K562 (cell line): ENCODE measurements around the gene KPNA3. TPM values are rescaled to one million over a fixed set of nuclear protein-coding genes. Genes with fewer than 3 reads are reported as not detected.

Source experiments
- ATAC-seq: fragments of 200-7000 bp; cut with Tn5 transposase; 3 replicates; pipeline ENCODE4 v1.9.1; 2020; ENCODE audit warnings: moderate library complexity
- BruUV-seq: library from RNA; stranded (reverse); fragments of 400-500 nt; replicated peaks from 2 replicates; lab custom pipeline; 2021; lab: Mats Ljungman, UMichigan
- CTCF ChIA-PET: fragments of 300-600 bp; formaldehyde crosslinking; extraction: SDS; loops from one replicate; lab custom pipeline; 2021; ENCODE audit warnings: low intra/inter-chr PET ratio; lab: Yijun Ruan, JAX
- POLR2A ChIA-PET: fragments of 300-600, 350-650 bp; sonication (Branson Sonifier 250); formaldehyde crosslinking; extraction: SDS; loops from one replicate; lab custom pipeline; 2021; ENCODE audit warnings: antibody characterized with exemption, inconsistent platforms; lab: Yijun Ruan, JAX
- DNase-seq, 4 experiments: peaks; one replicate each; pipeline versions ENCODE4 v3.0.0 to v3.0.0-alpha.2; 2011 to 2018; ENCODE audit warnings: low spot score in 3 of 4, mixed read lengths in 3 of 4; ENCODE audit errors: extremely low read depth in 1 of 4
- FAIRE-seq: peaks from 2 replicates; lab custom pipeline; 2011; peaks lifted over from hg19 to GRCh38; lab: Jason Lieb, UNC
- H2AFZ ChIP-seq: 2 replicates; pipeline ENCODE4 v1.6.0; 2011; ENCODE audit warnings: low read depth, low read length, control low read depth, inconsistent platforms
- H3K27ac ChIP-seq: fragments of 200-600 bp; 3 replicates; pipeline ENCODE4 v1.8.0; 2011; ENCODE audit warnings: low read depth, mild to moderate bottlenecking, control low read depth, inconsistent platforms, low read length, moderate library complexity, mixed read lengths; ENCODE audit errors: extremely low read depth
- H3K27me3 ChIP-seq, 2 experiments: fragments of 300-600 bp in 1 of 2; 2 replicates in 1 of 2; 3 replicates in 1 of 2; pipeline versions ENCODE4 v1.6.0 to v1.8.0; 2011; ENCODE audit warnings: inconsistent platforms in 2 of 2, low read length in 2 of 2, mild to moderate bottlenecking in 1 of 2, mixed read lengths in 1 of 2, moderate library complexity in 1 of 2; ENCODE audit not compliant: control insufficient read depth in 2 of 2, insufficient read depth in 2 of 2
- H3K36me3 ChIP-seq: fragments of 300-600 bp; 3 replicates; pipeline ENCODE4 v1.8.0; 2011; ENCODE audit warnings: mild to moderate bottlenecking, low read length, inconsistent platforms; ENCODE audit not compliant: control insufficient read depth, insufficient read depth
- H3K4me1 ChIP-seq, 2 experiments: fragments of 200-600 bp in 1 of 2; replicated peaks in 1 of 2; 2 replicates in 1 of 2; 3 replicates in 1 of 2; pipeline versions ENCODE4 v1.5.1 to v1.8.0; 2011; ENCODE audit warnings: inconsistent platforms in 2 of 2, low read length in 2 of 2, mild to moderate bottlenecking in 1 of 2, mixed read lengths in 1 of 2, moderate library complexity in 1 of 2; ENCODE audit not compliant: control insufficient read depth in 2 of 2, insufficient read depth in 2 of 2
- H3K4me2 ChIP-seq: 2 replicates; pipeline ENCODE4 v1.6.1; 2011; ENCODE audit warnings: low read length, control low read depth, inconsistent platforms, mixed read lengths; ENCODE audit not compliant: insufficient read depth
- H3K4me3 ChIP-seq: fragments of 200-600 bp; sonication (generic), shearing (Covaris generic); 2 replicates; pipeline ENCODE4 v1.5.1; 2016; ENCODE audit warnings: control low read depth, inconsistent platforms
- H3K79me2 ChIP-seq: fragments of 200-600 bp; 3 replicates; pipeline ENCODE4 v1.8.0; 2011; ENCODE audit warnings: low read length, inconsistent platforms; ENCODE audit not compliant: control insufficient read depth, insufficient read depth
- H3K9ac ChIP-seq, 2 experiments: 2 replicates each; pipeline versions ENCODE4 v1.6.0 to v1.6.1; 2011; ENCODE audit warnings: low read depth in 2 of 2, low read length in 2 of 2, control low read depth in 1 of 2, inconsistent platforms in 1 of 2, mild to moderate bottlenecking in 1 of 2, mixed read lengths in 1 of 2; ENCODE audit not compliant: insufficient read depth in 1 of 2
- H3K9me1 ChIP-seq: one replicate; pipeline ENCODE4 v1.6.0; 2011; ENCODE audit warnings: inconsistent platforms, mild to moderate bottlenecking, low read length, moderate library complexity; ENCODE audit not compliant: control insufficient read depth, insufficient read depth
- H3K9me3 ChIP-seq: replicated peaks from 2 replicates; pipeline ENCODE4 v1.5.1; 2011; ENCODE audit warnings: low read depth, low read length, inconsistent platforms; ENCODE audit not compliant: control insufficient read depth, insufficient read depth
- H4K20me1 ChIP-seq: replicated peaks from 2 replicates; pipeline ENCODE4 v1.6.1; 2011; ENCODE audit warnings: low read length, inconsistent platforms, mixed read lengths; ENCODE audit not compliant: control insufficient read depth, insufficient read depth
- NR2F6 ChIP-seq: fragments of 450-650 bp; formaldehyde crosslinking; IDR thresholded peaks from 2 replicates; pipeline ENCODE4 v1.4.0; 2020; ENCODE audit warnings: mild to moderate bottlenecking
- RBM22 ChIP-seq: fragments of 200-400 bp; formaldehyde crosslinking; IDR thresholded peaks from 2 replicates; pipeline ENCODE4 v1.6.1; 2018; ENCODE audit warnings: low read length, low read depth; ENCODE audit not compliant: poor library complexity, severe bottlenecking
- ZNF764 ChIP-seq: fragments of 250-450 bp; sonication (Bioruptor Pico); IDR thresholded peaks from 2 replicates; pipeline ENCODE4 v1.4.0; 2020; ENCODE audit warnings: low read depth, mild to moderate bottlenecking, moderate library complexity
- WGBS: fragments of 100-300 bp; shearing (Covaris generic); methylation state at CpG from one replicate; pipeline ENCODE4 v1.1.6; 2016; ENCODE audit warnings: low coverage, mixed read lengths; ENCODE audit not compliant: insufficient coverage; ENCODE audit errors: missing lambda C conversion rate; 5-methylcytosine and 5-hydroxymethylcytosine counted together
- in situ Hi-C: fragments of 300-500 bp; cut with MboI; formaldehyde crosslinking; loops from 4 replicates; pipeline ENCODE4 v1.15.0; 2018; ENCODE audit warnings: inconsistent platforms, mixed read lengths
- intact Hi-C: fragments of 100-400 bp; cut with micrococcal nuclease; formaldehyde crosslinking; loops from 2 replicates; pipeline ENCODE4 v1.14.2; 2022
- polyA plus RNA-seq, 8 experiments: library from polyadenylated mRNA; depleted of rRNA in 4 of 8; stranded (reverse) in 5 of 8; unstranded in 3 of 8; fragments of >200 nt; fragmentation: Nextera tagmentation in 2 of 8; fragmentation: Illumina TruSeq in 1 of 8; extraction: Ambion mirVana in 2 of 8; extraction: Trizol in 1 of 8; gene quantifications; 2 replicates each; pipeline versions ENCODE4 v1.2.1 to v1.2.3, GENCODE V29; 2011 to 2014; ENCODE audit warnings: inconsistent platforms in 1 of 8, missing spikeins in 1 of 8
- total RNA-seq, 7 experiments: library from RNA; depleted of rRNA in 6 of 7; stranded (reverse); fragments of >200 nt in 6 of 7; fragmentation: Illumina TruSeq in 2 of 7; extraction: Trizol in 2 of 7; gene quantifications; 2 replicates each; pipeline versions ENCODE4 v1.2.1 to v1.2.3, GENCODE V29; 2011 to 2021; ENCODE audit warnings: low replicate concordance in 1 of 7
- TF ChIP-seq, protein P1 (sequence below): fragments of 450-650 bp; conservative IDR thresholded peaks from 2 replicates; pipeline ENCODE4 v1.6.1; 2016; ENCODE audit warnings: missing genetic modification characterization, low read depth, mild to moderate bottlenecking, missing compliant biosample characterization, moderate library complexity
- TF ChIP-seq, protein P2 (sequence below), 2 experiments: fragments of 250-450 bp in 1 of 2; fragments of 450-650 bp in 1 of 2; sonication (Bioruptor Pico) in 1 of 2; IDR thresholded peaks; 2 replicates each; pipeline versions ENCODE4 v1.6.1 to v1.8.0; 2016 to 2021; ENCODE audit warnings: mild to moderate bottlenecking in 2 of 2, moderate library complexity in 2 of 2, missing compliant biosample characterization in 1 of 2, missing genetic modification characterization in 1 of 2
- TF ChIP-seq, protein P3 (sequence below): IDR thresholded peaks from 2 replicates; pipeline ENCODE4 v1.6.1; 2016; ENCODE audit warnings: missing genetic modification characterization, missing compliant biosample characterization
- TF ChIP-seq, protein P4 (sequence below): fragments of 250-450 bp; sonication (Bioruptor Pico); IDR thresholded peaks from 2 replicates; pipeline ENCODE4 v1.4.0; 2020; ENCODE audit warnings: mild to moderate bottlenecking, moderate library complexity

Gene KPNA3
- total and polyA plus RNA-seq, 9 of the 15 experiments (the other 6 are each of a cell fraction or from before 2014, with no cell fraction given): 8.5 to 23.4 (median 15.7) TPM

DNA sequence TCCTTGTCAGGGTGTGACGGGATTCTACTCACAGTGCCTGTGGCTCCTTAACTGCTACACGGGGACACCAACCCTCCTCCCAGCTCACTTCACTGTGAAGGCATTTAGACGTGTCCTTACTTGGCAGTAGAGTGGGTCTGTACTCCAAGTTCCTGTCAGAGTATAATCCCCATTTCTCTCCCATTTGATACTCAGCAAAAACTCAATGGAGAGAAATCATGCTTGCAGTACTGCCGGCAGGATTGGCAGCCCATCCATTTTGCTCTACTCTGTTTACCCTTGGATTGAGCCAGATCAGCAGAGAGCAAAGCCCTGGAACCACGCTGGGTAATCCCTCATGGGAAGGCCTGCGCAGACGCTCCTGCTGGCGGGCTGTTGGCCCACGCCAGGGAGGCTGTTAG is 135.2 kb downstream of the KPNA3 start:
- Histone ChIP-seq H3K36me3 (peaks cover 4% of the 10 kb centered on the region; the same call in 1 of the 3 replicates), H4K20me1 (no peaks in the 10 kb centered on the region), H3K9ac (no peak overlapping the region), H3K27ac (no peak overlapping the region), H2AFZ (no peak overlapping the region), H3K9me3 (no peaks in the 10 kb centered on the region), H3K27me3 (no peaks in the 10 kb centered on the region)
- POLR2A ChIA-PET: no interaction called here
- BruUV-seq: no TSS peak
- TF ChIP-seq, protein P1, sequence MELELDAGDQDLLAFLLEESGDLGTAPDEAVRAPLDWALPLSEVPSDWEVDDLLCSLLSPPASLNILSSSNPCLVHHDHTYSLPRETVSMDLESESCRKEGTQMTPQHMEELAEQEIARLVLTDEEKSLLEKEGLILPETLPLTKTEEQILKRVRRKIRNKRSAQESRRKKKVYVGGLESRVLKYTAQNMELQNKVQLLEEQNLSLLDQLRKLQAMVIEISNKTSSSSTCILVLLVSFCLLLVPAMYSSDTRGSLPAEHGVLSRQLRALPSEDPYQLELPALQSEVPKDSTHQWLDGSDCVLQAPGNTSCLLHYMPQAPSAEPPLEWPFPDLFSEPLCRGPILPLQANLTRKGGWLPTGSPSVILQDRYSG (tag): no peak
- TF ChIP-seq NR2F6 (CRISPR knock-in tag) (no peak), ZNF764 (CRISPR knock-in tag) (no peak), RBM22 (no peak)
- TF ChIP-seq, protein P2, sequence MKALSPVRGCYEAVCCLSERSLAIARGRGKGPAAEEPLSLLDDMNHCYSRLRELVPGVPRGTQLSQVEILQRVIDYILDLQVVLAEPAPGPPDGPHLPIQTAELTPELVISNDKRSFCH (CRISPR knock-in tag; IDR thresholded peaks at IDR 0.05): no peak
- TF ChIP-seq, protein P2 (tag; IDR thresholded peaks at IDR 0.05): no peak
- TF ChIP-seq, protein P3, sequence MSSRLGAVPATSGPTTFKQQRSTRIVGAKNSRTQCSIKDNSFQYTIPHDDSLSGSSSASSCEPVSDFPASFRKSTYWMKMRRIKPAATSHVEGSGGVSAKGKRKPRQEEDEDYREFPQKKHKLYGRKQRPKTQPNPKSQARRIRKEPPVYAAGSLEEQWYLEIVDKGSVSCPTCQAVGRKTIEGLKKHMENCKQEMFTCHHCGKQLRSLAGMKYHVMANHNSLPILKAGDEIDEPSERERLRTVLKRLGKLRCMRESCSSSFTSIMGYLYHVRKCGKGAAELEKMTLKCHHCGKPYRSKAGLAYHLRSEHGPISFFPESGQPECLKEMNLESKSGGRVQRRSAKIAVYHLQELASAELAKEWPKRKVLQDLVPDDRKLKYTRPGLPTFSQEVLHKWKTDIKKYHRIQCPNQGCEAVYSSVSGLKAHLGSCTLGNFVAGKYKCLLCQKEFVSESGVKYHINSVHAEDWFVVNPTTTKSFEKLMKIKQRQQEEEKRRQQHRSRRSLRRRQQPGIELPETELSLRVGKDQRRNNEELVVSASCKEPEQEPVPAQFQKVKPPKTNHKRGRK (tag): no peak
- TF ChIP-seq, protein P4, sequence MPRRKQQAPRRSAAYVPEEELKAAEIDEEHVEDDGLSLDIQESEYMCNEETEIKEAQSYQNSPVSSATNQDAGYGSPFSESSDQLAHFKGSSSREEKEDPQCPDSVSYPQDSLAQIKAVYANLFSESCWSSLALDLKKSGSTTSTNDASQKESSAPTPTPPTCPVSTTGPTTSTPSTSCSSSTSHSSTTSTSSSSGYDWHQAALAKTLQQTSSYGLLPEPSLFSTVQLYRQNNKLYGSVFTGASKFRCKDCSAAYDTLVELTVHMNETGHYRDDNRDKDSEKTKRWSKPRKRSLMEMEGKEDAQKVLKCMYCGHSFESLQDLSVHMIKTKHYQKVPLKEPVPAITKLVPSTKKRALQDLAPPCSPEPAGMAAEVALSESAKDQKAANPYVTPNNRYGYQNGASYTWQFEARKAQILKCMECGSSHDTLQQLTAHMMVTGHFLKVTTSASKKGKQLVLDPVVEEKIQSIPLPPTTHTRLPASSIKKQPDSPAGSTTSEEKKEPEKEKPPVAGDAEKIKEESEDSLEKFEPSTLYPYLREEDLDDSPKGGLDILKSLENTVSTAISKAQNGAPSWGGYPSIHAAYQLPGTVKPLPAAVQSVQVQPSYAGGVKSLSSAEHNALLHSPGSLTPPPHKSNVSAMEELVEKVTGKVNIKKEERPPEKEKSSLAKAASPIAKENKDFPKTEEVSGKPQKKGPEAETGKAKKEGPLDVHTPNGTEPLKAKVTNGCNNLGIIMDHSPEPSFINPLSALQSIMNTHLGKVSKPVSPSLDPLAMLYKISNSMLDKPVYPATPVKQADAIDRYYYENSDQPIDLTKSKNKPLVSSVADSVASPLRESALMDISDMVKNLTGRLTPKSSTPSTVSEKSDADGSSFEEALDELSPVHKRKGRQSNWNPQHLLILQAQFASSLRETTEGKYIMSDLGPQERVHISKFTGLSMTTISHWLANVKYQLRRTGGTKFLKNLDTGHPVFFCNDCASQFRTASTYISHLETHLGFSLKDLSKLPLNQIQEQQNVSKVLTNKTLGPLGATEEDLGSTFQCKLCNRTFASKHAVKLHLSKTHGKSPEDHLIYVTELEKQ (CRISPR knock-in tag): no peak
- TF ChIP-seq, all 486 proteins: peak for 0
- FAIRE-seq: no peak
- DNase-seq: no peak
- Histone ChIP-seq H3K9me1 (no peaks in the 10 kb centered on the region), H3K4me3 (no peak overlapping the region), H3K4me2 (no peak overlapping the region), H3K79me2 (no peaks in the 10 kb centered on the region), H3K4me1 (no peaks in the 10 kb centered on the region)
- intact Hi-C loops: no loop called here
- WGBS: 77% methylated on average over 8 of the region's 9 CpGs
- in situ Hi-C loops: loop anchor here (25.0 kb wide), 1 partner anchor 1405 kb away; no protein-coding TSS in a partner anchor
- ATAC-seq: no peak
- CTCF ChIA-PET: no interaction called here
